ENCODE data around the gene PLEKHA7.

Gene PLEKHA7

GRCh38 chr11:16861862-16862261 is 152.4 kb downstream of the PLEKHA7 start (continued):
- TF ChIP-seq TOX (CRISPR knock-in tag; IDR thresholded peaks at IDR 0.05; ENCODE audit: borderline replicate concordance) (no peak), CSRNP3 (CRISPR knock-in tag; IDR thresholded peaks at IDR 0.05) (no peak), PATZ1 (CRISPR knock-in tag; IDR thresholded peaks at IDR 0.05; ENCODE audit: borderline replicate concordance) (no peak), GLIS3 (CRISPR knock-in tag; IDR thresholded peaks at IDR 0.05) (no peak), SNAI2 (CRISPR knock-in tag; IDR thresholded peaks at IDR 0.05) (no peak)

GRCh38 chr11:16860617-16861016 is 153.6 kb downstream of the PLEKHA7 start:
- TF ChIP-seq ZFP30 (CRISPR knock-in tag; IDR thresholded peaks at IDR 0.05) = no peak
- no peak for TF ChIP-seq CREB5 (CRISPR knock-in tag; IDR thresholded peaks at IDR 0.05; ENCODE audit: low read depth)
- no peak for TF ChIP-seq RARB (CRISPR knock-in tag; IDR thresholded peaks at IDR 0.05)
- TF ChIP-seq OSR1 (CRISPR knock-in tag; IDR thresholded peaks at IDR 0.05) = no peak
- no peak for TF ChIP-seq ZNF8 (CRISPR knock-in tag; IDR thresholded peaks at IDR 0.05)
- TF ChIP-seq TOX (CRISPR knock-in tag; IDR thresholded peaks at IDR 0.05; ENCODE audit: borderline replicate concordance) = no peak
- TF ChIP-seq ZNF565 (CRISPR knock-in tag; conservative IDR thresholded peaks at IDR 0.05; ENCODE audit: low read depth) = no peak
- TF ChIP-seq GLIS3 (CRISPR knock-in tag; IDR thresholded peaks at IDR 0.05) = no peak
- TF ChIP-seq SNAI2 (CRISPR knock-in tag; IDR thresholded peaks at IDR 0.05) = no peak
- TF ChIP-seq ZFP3 (CRISPR knock-in tag; IDR thresholded peaks at IDR 0.05) = no peak
- TF ChIP-seq CSRNP3 (CRISPR knock-in tag; IDR thresholded peaks at IDR 0.05) = no peak
- no peak for TF ChIP-seq TCF4 (CRISPR knock-in tag; IDR thresholded peaks at IDR 0.05; ENCODE audit: borderline replicate concordance)
- no peak for TF ChIP-seq ZNF70 (CRISPR knock-in tag; IDR thresholded peaks at IDR 0.05)
- no peak for TF ChIP-seq PPARA (CRISPR knock-in tag; IDR thresholded peaks at IDR 0.05; ENCODE audit: borderline replicate concordance)
- no peak for TF ChIP-seq PATZ1 (CRISPR knock-in tag; IDR thresholded peaks at IDR 0.05; ENCODE audit: borderline replicate concordance)
- no peak for TF ChIP-seq CSDC2 (CRISPR knock-in tag; IDR thresholded peaks at IDR 0.05)
- no peak for TF ChIP-seq ISL1 (CRISPR knock-in tag; IDR thresholded peaks at IDR 0.05)
- no peak for TF ChIP-seq BACH2 (CRISPR knock-in tag; IDR thresholded peaks at IDR 0.05; ENCODE audit: borderline replicate concordance)
- TF ChIP-seq ESRRG (CRISPR knock-in tag; IDR thresholded peaks at IDR 0.05) = no peak
- ATAC-seq = no peak

- ATAC-seq = no peak
- TF ChIP-seq ZNF565 (CRISPR knock-in tag; conservative IDR thresholded peaks at IDR 0.05; ENCODE audit: low read depth) = no peak
- no peak for TF ChIP-seq BACH2 (CRISPR knock-in tag; IDR thresholded peaks at IDR 0.05; ENCODE audit: borderline replicate concordance)
- TF ChIP-seq ZFP3 (CRISPR knock-in tag; IDR thresholded peaks at IDR 0.05) = no peak
- no peak for TF ChIP-seq ARNTL (CRISPR knock-in tag; IDR thresholded peaks at IDR 0.05; ENCODE audit: borderline replicate concordance, low read depth)
- TF ChIP-seq TSHZ2 (CRISPR knock-in tag; IDR thresholded peaks at IDR 0.05) = no peak
- no peak for TF ChIP-seq POU6F1 (CRISPR knock-in tag; IDR thresholded peaks at IDR 0.05; ENCODE audit: borderline replicate concordance, low read depth)
- no peak for TF ChIP-seq TCF4 (CRISPR knock-in tag; IDR thresholded peaks at IDR 0.05; ENCODE audit: borderline replicate concordance)
- TF ChIP-seq ZNF70 (CRISPR knock-in tag; IDR thresholded peaks at IDR 0.05) = no peak
- TF ChIP-seq CSDC2 (CRISPR knock-in tag; IDR thresholded peaks at IDR 0.05) = no peak
- no peak for TF ChIP-seq GLIS3 (CRISPR knock-in tag; IDR thresholded peaks at IDR 0.05)
- no peak for TF ChIP-seq ISL1 (CRISPR knock-in tag; IDR thresholded peaks at IDR 0.05)
- no peak for TF ChIP-seq OSR1 (CRISPR knock-in tag; IDR thresholded peaks at IDR 0.05)
- no peak for TF ChIP-seq PPARA (CRISPR knock-in tag; IDR thresholded peaks at IDR 0.05; ENCODE audit: borderline replicate concordance)
- no peak for TF ChIP-seq CSRNP3 (CRISPR knock-in tag; IDR thresholded peaks at IDR 0.05)
- TF ChIP-seq ZC3H10 (CRISPR knock-in tag; IDR thresholded peaks at IDR 0.05) = no peak
- TF ChIP-seq RARB (CRISPR knock-in tag; IDR thresholded peaks at IDR 0.05) = no peak
Observed at GRCh38 chr11:16859651-16860050, 154.6 kb downstream of the PLEKHA7 start.

Measured in SK-N-SH treated with all-trans-retinoic acid at 6 μM for 48 hours (cell line).